A549 treated with AZD9567 at 1 μM for 4 hours (cell line): ENCODE results near the gene PPCS. TPM values are rescaled to one million over a fixed set of nuclear protein-coding genes. Genes with fewer than 3 reads are reported as not detected.

Experiments
- total RNA-seq: library from RNA; stranded (reverse); fragments of 200-300 nt; extraction: Qiagen RNA extraction; gene quantifications from 5 replicates; pipeline ENCODE4 v1.2.3, GENCODE V29; 2022; ENCODE audit not compliant: insufficient read depth

PPCS gene
- 32.5 to 41.6 TPM (median 38.5 TPM) in 5 replicates for total RNA-seq

GRCh38 chr1:42456010-42456753, at the start of gene PPCS, which contains the start of gene ZMYND12:
TSS of gene PPCS (plus strand) at chr1:42456543. CDS start at chr1:42456566, 23 bp downstream.
TSS of gene ZMYND12 (minus strand) at chr1:42456022. CDS start at chr1:42455997, 25 bp downstream.

DNA sequence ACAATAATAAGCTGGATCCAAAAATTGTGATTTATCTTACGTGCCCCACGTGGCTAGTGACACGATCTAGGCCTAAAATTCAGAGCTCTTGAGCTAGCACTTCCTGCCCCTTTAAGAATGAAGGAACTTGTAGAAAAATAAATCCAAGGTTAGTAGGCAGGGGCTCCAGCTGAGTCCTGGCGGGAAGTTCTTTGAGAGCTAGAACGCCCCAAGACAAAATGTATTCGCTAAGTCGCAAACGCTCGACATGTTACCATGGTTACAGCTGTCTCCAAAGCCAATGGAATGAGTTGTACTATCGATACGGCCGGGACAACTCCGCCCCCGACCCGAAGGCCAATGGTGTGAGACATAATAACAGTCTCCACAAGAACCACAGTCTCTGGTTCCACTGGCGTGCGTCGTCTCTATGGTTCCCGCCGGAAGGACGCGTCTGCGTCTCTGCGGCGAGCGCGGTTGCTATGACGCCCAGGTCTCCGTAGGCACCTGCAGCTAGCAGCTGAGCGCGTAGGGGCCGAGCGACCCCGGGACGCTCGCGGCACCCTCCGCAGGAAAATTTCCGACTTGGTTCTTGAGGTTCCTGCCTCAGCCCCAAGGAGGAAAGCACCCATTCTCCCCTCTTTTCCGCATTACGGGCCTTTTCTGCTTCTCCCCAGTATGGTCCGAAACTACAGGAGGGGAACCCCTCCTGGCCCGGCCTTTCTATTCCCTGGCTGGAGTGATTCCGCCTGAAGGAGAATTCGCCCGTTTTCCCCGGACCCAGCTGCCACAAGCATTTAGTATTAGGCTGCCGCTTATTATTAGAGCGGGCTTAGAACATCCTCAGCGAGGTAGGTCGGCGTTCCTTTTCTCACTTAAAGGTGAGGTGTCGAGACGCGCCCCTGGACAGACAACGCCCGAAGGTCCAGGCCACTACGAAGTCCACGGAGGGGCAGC, 6.8 kb downstream of the PPCS start, which contains the start of gene CCDC30:
CCDC30 (plus strand) TSS at position 459 of the 936 bp plus-strand sequence. CDS start 17,266 bp downstream, outside the sequence.

Other genes starting within 250 kb of the PPCS start
- gene FOXJ3, start 121.3 kb upstream of the PPCS start, total RNA-seq: 16.7 to 20.7 TPM (median 17.8 TPM) in 5 replicates
- gene RIMKLA, start 75.8 kb upstream of the PPCS start, total RNA-seq: 0.49 to 1.4 TPM (median 1.1 TPM) in 5 replicates
- gene ZMYND12, start 521 bp upstream of the PPCS start, total RNA-seq: 0.24 to 0.81 TPM (median 0.27 TPM) in 4 of 5 replicates, not detected in the other
- gene CCDC30, start 6.7 kb downstream of the PPCS start, total RNA-seq: 0.36 to 0.88 TPM (median 0.54 TPM) in 4 of 5 replicates, not detected in the other
- gene PPIH, start 201.9 kb downstream of the PPCS start, total RNA-seq: 45.9 to 63.6 TPM (median 61.0 TPM) in 5 replicates
- gene YBX1, start 225.9 kb downstream of the PPCS start, total RNA-seq: 718 to 786 TPM (median 772 TPM) in 5 replicates